VCaP (cell line): ENCODE measurements around the gene CBLN1.
"Not testable (repeated sequence)": the region's sequence is repeated elsewhere in the genome, so short reads cannot be mapped to it uniquely, and the experiment has no call there.

Experiments
- H3K27ac ChIP-seq: fragments of 450-650 bp; 2 replicates; pipeline ENCODE4 v1.5.1; 2017
- TF ChIP-seq, protein P1 (sequence below): fragments of 450-650 bp; conservative IDR thresholded peaks from 2 replicates; pipeline ENCODE4 v1.5.1; 2017; ENCODE audit warnings: mild to moderate bottlenecking, moderate library complexity

Gene CBLN1

DNA sequence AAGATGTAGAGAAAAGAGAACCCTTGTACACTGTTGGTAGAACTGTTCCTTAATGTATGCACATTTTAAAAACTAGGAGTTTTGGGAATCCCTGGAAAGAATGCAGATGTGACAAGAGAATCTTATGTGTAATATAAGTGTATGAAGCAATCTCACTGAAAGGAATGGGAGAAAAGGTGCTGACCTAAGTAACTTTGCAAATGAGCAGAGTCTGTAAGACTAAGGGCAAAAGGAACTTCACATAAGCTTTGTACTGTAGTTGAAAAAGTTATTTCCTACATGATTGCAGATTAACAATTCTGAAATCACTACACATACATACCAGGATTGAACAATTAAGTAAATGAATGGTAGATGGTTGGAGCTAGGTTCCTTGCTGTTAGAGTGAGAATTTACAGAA, 22.3 kb downstream of the CBLN1 start:
- TF ChIP-seq, protein P1, sequence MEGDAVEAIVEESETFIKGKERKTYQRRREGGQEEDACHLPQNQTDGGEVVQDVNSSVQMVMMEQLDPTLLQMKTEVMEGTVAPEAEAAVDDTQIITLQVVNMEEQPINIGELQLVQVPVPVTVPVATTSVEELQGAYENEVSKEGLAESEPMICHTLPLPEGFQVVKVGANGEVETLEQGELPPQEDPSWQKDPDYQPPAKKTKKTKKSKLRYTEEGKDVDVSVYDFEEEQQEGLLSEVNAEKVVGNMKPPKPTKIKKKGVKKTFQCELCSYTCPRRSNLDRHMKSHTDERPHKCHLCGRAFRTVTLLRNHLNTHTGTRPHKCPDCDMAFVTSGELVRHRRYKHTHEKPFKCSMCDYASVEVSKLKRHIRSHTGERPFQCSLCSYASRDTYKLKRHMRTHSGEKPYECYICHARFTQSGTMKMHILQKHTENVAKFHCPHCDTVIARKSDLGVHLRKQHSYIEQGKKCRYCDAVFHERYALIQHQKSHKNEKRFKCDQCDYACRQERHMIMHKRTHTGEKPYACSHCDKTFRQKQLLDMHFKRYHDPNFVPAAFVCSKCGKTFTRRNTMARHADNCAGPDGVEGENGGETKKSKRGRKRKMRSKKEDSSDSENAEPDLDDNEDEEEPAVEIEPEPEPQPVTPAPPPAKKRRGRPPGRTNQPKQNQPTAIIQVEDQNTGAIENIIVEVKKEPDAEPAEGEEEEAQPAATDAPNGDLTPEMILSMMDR = no peak
- H3K27ac ChIP-seq = no peak overlapping the region

DNA sequence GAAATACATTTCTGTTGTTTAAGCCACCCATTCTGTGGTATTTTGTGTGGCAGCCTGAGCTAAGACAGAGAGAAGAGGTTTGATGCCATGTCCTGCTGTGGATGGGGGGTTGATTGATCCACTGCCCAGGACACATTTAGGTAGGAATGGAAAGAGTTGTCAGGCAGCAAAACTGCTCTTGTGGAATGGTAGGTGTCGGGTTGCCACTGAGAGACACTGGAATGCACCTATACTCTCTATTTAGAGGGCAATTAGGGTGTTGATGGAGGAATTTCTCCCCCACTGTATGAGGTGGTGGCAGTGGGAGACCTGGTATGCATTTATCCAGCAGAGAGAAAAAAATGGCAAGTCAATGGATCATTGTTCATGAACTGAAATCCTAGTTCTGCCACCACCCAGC, 30.9 kb downstream of the CBLN1 start:
- H3K27ac ChIP-seq = no peak overlapping the region
- TF ChIP-seq, protein P1 = no peak

DNA sequence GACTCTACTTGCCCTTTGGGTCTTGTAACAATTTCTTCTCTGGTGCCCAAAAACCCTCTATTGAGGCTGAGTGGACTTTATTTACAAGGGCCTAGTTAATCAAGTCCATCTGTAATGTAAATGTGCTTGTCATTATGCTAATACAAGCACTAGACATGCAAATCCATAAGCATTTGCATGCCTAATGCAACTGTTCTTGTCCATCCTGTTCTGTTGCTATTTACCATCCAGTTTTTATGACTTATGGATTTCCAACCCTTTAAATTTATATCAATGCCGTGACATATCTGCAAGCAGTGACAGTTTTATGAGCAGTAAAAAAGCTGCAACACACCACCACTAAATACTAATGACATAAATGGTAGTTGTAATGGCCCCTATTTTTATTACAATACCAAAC, 33.4 kb downstream of the CBLN1 start:
- TF ChIP-seq, protein P1 = no peak
- H3K27ac ChIP-seq = no peak overlapping the region

DNA sequence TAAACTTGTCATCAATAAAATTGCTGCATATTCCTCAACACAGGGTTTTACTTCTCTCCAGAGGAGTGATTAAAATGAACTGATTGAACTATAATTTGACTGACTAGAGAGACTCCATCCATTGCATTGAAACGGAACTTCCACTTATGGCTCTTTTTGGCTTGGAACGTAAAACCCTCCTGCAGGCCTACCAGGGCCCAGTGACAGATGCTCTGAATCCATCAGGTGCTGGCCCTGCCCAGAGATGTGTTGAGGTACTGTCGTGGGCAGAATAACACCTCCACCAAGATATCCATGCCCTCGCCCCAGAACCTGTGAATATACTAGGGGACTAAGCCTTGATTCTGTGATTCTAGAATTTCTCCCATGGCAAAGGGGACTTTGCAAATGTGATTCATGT, 45.4 kb downstream of the CBLN1 start:
- TF ChIP-seq, protein P1 = no peak
- no peak overlapping the region for H3K27ac ChIP-seq

DNA sequence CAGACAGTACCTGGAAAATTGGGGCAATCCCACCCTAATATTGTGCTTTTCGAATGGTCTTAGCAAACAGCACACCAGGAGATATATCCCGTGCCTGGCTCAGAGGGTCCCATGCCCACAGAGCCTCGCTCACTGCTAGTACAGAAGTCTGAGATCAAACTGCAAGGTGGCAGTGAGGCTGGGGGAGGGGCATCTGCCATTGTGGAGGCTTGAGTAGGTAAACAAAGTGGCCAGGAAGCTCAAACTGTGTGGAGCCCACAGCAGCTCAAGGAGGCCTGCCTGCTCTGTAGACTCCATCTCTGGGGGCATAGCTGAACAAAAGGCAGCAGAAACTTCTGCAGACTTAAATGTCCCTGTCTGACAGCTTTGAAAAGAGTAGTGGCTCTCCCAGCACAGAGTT, 53.3 kb downstream of the CBLN1 start:
- H3K27ac ChIP-seq = not testable (repeated sequence)
